Testis (tissue), 3 donors: Measurements from ENCODE around the gene NUDT8. TPM values are rescaled to one million over a fixed set of nuclear protein-coding genes. Genes with fewer than 3 reads are reported as not detected.
"Not testable (repeated sequence)": the region's sequence is repeated elsewhere in the genome, so short reads cannot be mapped to it uniquely, and the experiment has no call there.

Source experiments
- DNase-seq: peaks from one replicate; pipeline ENCODE4 v3.0.0-alpha.2; 2019
- H3K27ac ChIP-seq, 2 donors: fragments of 200-600 bp; sonication (generic); one replicate each; pipeline ENCODE4 v1.5.1; 2019
- H3K27me3 ChIP-seq: fragments of 200-600 bp; sonication (generic); one replicate; pipeline ENCODE4 v1.5.1; 2019
- H3K36me3 ChIP-seq: fragments of 200-600 bp; sonication (generic); one replicate; pipeline ENCODE4 v1.5.1; 2017; ENCODE audit warnings: low read depth; ENCODE audit errors: missing control alignments
- H3K4me1 ChIP-seq: fragments of 200-600 bp; sonication (generic); one replicate; pipeline ENCODE4 v1.5.1; 2019
- H3K4me3 ChIP-seq, 2 donors: fragments of 200-600 bp; sonication (generic); one replicate each; pipeline ENCODE4 v1.5.1; 2017 to 2019
- H3K9me3 ChIP-seq: fragments of 200-600 bp; sonication (generic); one replicate; pipeline ENCODE4 v1.5.1; 2017
- POLR2A ChIP-seq: fragments of 450-650 bp; IDR thresholded peaks from one replicate; pipeline ENCODE4 v1.6.1; 2017; ENCODE audit warnings: antibody characterized with exemption, mild to moderate bottlenecking, moderate library complexity
- whole genome bisulfite sequencing, 2 donors: methylation state at CpG; one replicate each; pipeline ENCODE4 v1.1.5; 2018; 5-methylcytosine and 5-hydroxymethylcytosine counted together
- intact Hi-C: fragments of 100-400 bp; cut with DNase I; formaldehyde crosslinking; loops from one replicate; pipeline ENCODE4 v1.15.1; 2023; ENCODE audit warnings: low total_unique reads
- polyA plus RNA-seq: library from polyadenylated mRNA; stranded (reverse); fragments of 350-450 nt; fragmentation: Illumina TruSeq; extraction: RNeasy Lipid Tissue Mini Kit (QIAGEN cat#74804); gene quantifications from one replicate; pipeline ENCODE4 v1.2.3, GENCODE V29; 2014; ENCODE audit warnings: low read depth, low replicate concordance; ENCODE audit not compliant: insufficient read depth
- total RNA-seq, 2 donors: library from RNA; depleted of rRNA; stranded (reverse); fragments of >200 nt; gene quantifications; one replicate each; pipeline ENCODE4 v1.2.3, GENCODE V29; 2016
- TF ChIP-seq, protein P1 (sequence below), 3 experiments: fragments of 450-650 bp in 2 of 3; fragments of 200-600 bp in 1 of 3; sonication (generic) in 1 of 3; IDR thresholded peaks; one replicate each; pipeline ENCODE4 v1.5.1; 2016 to 2019; ENCODE audit warnings: antibody characterized with exemption in 3 of 3, mild to moderate bottlenecking in 2 of 3, moderate library complexity in 1 of 3

The NUDT8 gene
- total and polyA plus RNA-seq, 3 donors from 2014 or later, result 4.0 to 7.0 (median 6.2) TPM

DNA sequence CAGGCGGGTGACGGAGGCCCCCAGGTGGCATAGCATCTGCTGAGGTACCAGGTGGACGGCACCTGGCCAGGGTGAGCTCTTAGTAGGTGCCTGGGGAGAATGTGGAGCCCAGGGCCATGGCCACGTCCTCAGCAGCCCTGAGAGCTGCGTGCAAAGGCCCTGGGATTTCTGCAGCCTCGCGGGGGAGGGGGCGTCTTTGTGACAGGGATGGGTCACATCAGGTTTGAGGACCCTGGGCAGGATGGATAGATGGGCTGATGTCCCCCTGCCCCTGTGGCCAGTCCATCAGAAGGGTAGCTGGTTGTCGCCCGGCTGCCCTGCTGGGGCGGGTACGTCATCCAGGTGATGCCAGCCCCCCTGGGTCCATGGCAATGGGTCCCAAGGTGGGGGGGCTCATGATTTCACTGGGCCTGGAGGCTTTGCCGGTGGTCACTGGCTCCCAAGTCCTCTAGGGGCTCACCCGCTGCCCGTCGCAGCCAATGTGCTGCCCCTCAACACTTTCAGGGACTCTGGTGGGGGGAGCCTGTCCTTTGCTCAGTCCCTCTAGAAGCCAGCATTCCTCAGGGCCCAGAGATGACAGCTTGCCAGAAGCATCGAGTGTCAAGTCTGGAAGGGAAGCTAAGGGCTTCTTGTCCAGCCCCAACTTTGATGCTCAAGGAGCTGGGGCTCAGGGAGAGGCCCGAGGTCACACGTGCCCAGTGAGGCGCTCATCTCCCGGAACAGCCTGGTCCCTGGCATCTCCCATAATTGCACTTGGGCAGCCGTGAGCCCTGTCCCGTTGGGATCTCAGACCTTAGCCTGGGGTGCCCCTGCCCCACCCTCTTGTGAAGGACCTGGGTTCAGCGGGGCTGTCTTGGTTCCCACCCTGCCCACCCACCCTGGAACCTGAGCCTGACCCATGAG is 9.0 kb upstream of the NUDT8 start:
- Histone ChIP-seq H3K9me3 (no peaks in the 10 kb centered on the region), H3K27me3 (no peaks in the 10 kb centered on the region), H3K27ac (no peak overlapping the region), H3K36me3 (no peaks in the 10 kb centered on the region), H3K4me1 (no peaks in the 10 kb centered on the region), H3K4me3 (no peak overlapping the region)
- 84 to 89% methylated on average over 7 to 24 of the region's 24 CpGs for WGBS, 2 donors
- TF ChIP-seq, protein P1, sequence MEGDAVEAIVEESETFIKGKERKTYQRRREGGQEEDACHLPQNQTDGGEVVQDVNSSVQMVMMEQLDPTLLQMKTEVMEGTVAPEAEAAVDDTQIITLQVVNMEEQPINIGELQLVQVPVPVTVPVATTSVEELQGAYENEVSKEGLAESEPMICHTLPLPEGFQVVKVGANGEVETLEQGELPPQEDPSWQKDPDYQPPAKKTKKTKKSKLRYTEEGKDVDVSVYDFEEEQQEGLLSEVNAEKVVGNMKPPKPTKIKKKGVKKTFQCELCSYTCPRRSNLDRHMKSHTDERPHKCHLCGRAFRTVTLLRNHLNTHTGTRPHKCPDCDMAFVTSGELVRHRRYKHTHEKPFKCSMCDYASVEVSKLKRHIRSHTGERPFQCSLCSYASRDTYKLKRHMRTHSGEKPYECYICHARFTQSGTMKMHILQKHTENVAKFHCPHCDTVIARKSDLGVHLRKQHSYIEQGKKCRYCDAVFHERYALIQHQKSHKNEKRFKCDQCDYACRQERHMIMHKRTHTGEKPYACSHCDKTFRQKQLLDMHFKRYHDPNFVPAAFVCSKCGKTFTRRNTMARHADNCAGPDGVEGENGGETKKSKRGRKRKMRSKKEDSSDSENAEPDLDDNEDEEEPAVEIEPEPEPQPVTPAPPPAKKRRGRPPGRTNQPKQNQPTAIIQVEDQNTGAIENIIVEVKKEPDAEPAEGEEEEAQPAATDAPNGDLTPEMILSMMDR (IDR thresholded peaks at IDR 0.05), result no peak
- no peak for TF ChIP-seq POLR2A
- intact Hi-C loops, result no loop called here
- no peak for DNase-seq

DNA sequence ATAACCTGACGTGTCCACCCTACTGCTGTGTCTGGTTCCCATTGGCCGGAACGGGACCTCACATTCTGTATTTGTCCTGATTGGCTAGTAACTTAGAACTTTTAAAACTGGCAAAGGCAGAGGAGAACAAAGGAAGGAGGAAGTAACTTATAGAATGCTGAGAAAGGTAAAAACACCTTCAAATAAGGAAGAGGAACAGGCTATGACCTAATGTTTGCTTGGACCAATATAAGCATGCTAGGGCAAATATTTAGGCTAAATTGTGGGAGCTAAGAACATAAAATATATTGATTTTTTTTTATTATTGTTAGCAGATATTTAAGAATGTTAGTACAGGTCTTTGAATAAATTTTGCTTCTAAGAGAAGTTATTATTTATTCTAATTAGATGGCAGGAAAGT is 7.7 kb upstream of the NUDT8 start:
- H3K36me3 ChIP-seq, H3K27me3 ChIP-seq, H3K27ac ChIP-seq, H3K4me3 ChIP-seq, H3K4me1 ChIP-seq, intact Hi-C loops, DNase-seq, H3K9me3 ChIP-seq: not testable (repeated sequence)
- 89 to 93% methylated on average over 3 of the region's 3 CpGs for WGBS, 2 donors

DNA sequence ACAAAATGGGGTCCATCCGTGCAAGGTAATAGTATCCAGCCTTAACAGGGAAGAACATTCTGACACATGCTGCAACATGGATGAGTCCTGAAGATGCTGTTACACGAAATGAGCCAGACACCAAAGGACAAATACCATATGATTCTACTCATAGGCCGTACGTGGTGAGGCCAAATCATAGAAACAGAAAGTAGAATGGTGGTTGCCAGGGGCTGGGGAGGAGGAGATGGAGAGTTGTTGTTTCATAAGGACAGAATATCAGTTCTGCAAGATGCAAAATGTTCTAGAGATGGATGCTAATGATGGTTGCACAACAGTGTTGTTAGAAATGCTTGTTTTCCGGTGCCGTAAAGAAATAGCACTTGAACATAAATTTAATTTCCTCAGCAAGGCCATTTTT is 7.2 kb upstream of the NUDT8 start:
- Histone ChIP-seq H3K36me3 (no peaks in the 10 kb centered on the region), H3K4me3 (no peak overlapping the region), H3K27ac (no peak overlapping the region), H3K4me1 (no peaks in the 10 kb centered on the region), H3K27me3 (no peaks in the 10 kb centered on the region), H3K9me3 (no peaks in the 10 kb centered on the region)
- DNase-seq, result no peak
- WGBS, 2 donors, result 82 to 84% methylated on average over 6 of the region's 6 CpGs
- intact Hi-C loops, result no loop called here
- TF ChIP-seq POLR2A, result no peak

DNA sequence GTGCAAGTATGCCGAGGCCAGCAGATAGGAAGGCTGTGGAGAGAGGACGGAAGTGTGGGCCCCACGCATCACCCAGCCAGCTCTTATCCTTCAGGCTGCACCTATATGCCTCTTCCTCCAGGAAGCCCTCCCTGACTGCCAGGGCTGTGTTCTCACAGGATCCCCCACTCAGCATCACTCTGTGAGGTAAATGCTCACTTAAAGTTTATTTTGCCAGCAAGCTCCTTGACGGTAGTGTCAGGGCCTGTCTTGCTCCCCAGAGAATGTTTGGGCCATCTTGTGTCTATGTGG is 5.4 kb upstream of the NUDT8 start:
- H3K4me1 ChIP-seq, result peaks cover 5% of the 10 kb centered on the region
- no peaks in the 10 kb centered on the region for H3K9me3 ChIP-seq
- WGBS, 2 donors, result 73 to 86% methylated on average over 3 to 4 of the region's 4 CpGs
- intact Hi-C loops, result no loop called here
- TF ChIP-seq POLR2A, result no peak
- TF ChIP-seq, protein P1 (IDR thresholded peaks at IDR 0.05), result no peak
- H3K4me3 ChIP-seq, result no peak overlapping the region
- no peak for DNase-seq
- H3K27ac ChIP-seq, result no peak overlapping the region
- no peaks in the 10 kb centered on the region for H3K27me3 ChIP-seq
- H3K36me3 ChIP-seq, result no peaks in the 10 kb centered on the region

DNA sequence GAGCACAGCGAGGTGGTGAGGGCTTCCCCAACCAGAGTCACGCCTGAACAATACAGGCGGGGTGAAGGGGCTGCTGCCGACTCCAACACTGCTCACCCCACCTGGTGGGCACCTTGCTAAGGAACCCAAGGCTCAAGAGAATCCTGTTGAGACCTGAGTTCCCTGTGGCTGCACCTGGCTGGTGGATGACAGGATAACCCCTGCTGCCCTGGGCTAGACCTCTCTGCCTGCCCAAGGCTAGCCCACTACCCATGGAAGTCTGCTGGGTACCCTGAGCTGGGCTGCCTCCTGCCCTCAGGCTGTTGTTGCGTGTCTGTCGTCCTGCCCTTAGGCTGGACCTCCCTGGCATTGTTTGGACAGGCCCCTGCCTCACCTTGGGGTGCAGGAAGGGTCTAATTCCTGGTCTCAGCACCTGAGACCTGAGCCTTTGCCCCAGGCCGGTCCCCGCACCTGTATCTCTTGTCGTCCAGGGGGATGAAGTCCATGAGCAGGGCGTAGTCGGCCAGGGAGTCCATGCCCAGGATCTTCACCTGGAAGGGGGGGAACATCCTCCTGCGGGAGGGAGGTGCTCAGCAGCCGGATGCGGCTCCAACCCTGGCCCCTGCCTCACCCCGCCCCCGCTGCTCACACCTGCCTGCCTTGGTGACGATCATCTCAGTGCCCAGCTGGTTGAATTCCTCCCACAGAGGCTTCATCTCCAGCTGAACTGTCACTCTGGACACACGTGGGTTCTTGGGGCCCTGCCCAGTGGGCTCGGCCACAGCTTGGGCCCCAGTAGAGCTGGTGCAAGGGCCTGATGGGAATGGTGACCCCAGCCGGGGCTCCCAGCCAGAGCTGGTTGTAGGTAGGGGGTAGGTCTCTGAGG is 4.9 kb upstream of the NUDT8 start:
- H3K27me3 ChIP-seq, result no peaks in the 10 kb centered on the region
- H3K4me3 ChIP-seq, result no peak overlapping the region
- 77 to 89% methylated on average over 13 to 20 of the region's 20 CpGs for WGBS, 2 donors
- TF ChIP-seq POLR2A, result no peak
- TF ChIP-seq, protein P1 (IDR thresholded peaks at IDR 0.05), result no peak
- H3K9me3 ChIP-seq, result no peaks in the 10 kb centered on the region
- H3K36me3 ChIP-seq, result no peaks in the 10 kb centered on the region
- intact Hi-C loops, result no loop called here
- no peak overlapping the region for H3K27ac ChIP-seq
- DNase-seq, result no peak
- H3K4me1 ChIP-seq, result peaks cover 5% of the 10 kb centered on the region
